Glomerular visceral epithelial cell (primary cell): Measurements from ENCODE around the gene SPRR2A.
"Not testable (repeated sequence)": the region's sequence is repeated elsewhere in the genome, so short reads cannot be mapped to it uniquely, and the experiment has no call there.

ENCODE experiments used
- DNase-seq: peaks from one replicate; pipeline ENCODE4 v3.0.0-alpha.2; 2016; ENCODE audit errors: extremely low spot score

Gene SPRR2A

GRCh38 chr1:153057375-153057774 is at the start of gene SPRR2A:
Gene SPRR2A (minus strand): TSS chr1:153057512. CDS start chr1:153056735, 777 bp downstream.
- no peak for DNase-seq

DNA sequence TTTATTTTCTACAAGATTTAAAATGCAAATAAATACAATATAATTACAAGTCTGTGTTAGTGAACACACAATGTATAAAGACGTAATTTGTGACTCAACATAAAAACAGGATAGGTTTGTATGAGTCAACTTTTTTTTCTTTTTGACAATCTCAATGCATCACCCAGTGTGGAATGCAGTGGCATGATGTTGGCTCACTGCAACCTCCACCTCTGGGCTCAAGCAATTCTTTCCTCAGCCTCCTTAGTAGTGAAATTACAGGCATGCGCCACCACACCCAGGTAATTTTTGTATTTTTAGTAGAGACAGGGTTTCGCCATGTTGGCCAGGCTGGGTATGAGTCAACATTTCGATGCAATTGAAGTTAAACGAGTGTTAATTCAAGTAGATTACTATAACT is 42.9 kb upstream of the SPRR2A start:
- no peak for DNase-seq

GRCh38 chr1:153099461-153100045 is 42.2 kb upstream of the SPRR2A start:
- DNase-seq: no peak

- DNase-seq: no peak
Observed at GRCh38 chr1:153095764-153096163, 38.5 kb upstream of the SPRR2A start.

DNA sequence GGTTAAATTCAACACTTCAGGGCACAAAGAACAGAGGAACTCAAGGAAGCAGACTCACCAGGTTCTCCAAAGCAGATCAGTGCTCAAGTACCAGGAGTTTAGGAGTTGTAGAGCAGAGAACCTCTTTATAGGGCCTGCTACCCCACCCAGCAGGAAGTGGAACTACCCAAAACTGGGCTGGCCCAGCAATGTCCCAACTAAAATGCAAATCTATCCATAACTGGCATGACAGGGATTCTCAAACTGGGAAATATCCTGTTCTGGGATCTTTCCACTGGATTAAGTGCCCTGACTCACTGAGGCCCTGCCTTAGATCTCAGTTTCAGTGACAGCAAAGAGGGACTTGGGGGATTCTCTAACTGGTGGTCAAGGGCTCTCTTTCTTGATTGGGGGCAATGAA is 37.1 kb upstream of the SPRR2A start, which contains the start of gene SPRR2E:
Gene SPRR2E, minus strand, starts transcription at position 101 of the 400 bp plus-strand sequence. CDS start 775 bp downstream, outside the sequence.
- DNase-seq: no peak

DNA sequence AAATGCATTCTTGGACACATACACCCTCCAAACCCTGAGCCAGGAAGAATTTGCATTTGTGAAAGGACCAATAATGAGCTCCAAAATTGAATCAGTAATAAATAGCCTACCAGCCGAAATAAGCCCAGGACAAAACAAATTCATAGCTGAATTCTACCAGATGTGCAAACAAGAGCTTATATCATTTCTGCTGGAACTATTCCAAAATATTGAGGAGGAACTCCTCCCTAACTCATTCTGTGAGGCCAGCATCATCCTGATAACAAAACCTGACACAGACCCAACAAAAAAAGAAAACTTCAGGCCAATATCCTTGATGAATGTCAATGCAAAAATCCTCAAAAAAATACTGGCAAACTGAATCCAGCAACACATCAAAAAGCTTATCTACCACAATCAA is 30.3 kb upstream of the SPRR2A start:
- no peak for DNase-seq

DNA sequence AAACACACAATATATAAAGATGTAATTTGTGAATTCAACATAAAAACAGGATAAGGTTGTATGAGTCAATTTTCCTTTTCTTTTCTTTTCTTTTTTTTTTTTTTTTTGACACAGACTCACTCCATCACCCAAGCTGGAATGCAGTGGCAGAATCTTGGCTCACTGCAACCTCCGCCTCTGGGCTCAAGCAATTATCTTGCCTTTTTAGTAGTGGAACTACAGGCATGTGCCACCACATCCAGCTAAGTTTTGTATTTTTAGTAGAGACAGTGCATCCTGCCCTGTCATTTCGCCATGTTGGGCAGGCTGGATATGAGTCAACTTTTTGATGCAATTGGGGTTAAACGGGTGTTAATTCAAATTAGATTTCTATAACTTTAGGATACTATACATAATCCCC is 24.4 kb upstream of the SPRR2A start:
- no peak for DNase-seq

- DNase-seq: no peak
Observed at GRCh38 chr1:153072806-153073726, 15.8 kb upstream of the SPRR2A start.

DNA sequence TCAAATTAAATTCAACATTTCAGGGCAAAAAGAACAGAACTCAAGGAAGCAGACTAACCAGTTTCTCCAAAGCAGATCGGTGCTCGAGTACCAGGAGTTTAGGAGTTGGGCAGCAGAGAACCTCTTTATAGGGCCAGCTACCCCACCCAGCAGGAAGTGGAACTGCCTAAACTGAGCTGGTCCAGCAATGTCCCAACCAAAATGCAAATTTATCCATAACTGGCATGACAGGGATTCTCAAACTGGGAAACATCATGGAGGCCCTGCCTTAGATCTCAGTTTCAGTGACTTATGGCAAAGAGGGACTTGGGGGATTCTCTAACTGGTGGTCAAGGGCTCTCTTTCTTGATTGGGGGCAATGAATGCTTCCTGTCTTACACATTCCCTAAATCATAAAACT is 14.2 kb upstream of the SPRR2A start, which contains the start of gene SPRR2B:
Gene SPRR2B, minus strand, starts transcription at position 101 of the 400 bp plus-strand sequence. CDS start 772 bp downstream, outside the sequence.
- DNase-seq: no peak

GRCh38 chr1:153070243-153070642 is 12.9 kb upstream of the SPRR2A start:
- no peak for DNase-seq

DNA sequence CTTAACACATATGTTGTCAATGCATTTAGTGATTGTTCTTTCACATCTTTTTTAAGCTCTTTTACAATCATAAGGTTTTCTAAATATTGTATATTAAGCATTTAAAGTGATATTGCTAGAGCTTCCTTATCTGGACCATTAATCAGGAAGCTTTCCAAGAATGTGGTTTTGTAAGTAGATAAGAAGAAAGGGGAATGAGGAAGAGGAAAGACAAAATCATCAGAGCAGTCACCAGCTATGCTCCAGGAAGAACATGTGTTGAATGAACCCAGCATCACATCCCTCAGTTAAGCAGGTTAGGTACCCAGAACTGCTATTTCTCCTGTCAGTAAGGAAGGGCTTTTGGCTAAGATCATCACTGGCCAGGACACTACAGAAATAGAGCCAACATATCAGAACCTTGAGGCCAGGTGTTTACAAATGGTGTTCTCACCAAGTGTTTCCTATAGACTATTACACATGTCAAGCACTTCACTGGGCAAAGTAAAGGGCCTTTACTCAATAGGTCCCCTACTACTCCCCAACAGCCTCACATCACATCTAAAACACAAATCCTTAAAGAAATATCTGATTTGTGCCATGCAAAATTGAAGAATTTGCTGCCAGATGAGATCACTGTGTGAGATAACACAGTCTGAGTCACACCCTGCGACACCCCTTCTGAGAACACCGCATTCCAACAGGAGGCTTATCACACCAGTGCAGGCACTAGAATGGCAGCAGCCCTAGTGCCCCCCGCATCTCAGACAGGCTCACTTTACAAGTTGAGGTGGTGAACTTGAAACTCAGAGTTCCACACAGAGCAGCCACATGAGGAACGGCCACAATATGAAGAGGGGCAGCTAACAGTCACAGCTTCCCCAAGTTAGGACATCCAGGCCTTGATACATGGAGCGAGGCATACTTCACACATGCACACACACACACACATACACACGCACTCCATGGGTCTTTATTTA is 1.8 kb upstream of the SPRR2A start:
- no peak for DNase-seq

DNA sequence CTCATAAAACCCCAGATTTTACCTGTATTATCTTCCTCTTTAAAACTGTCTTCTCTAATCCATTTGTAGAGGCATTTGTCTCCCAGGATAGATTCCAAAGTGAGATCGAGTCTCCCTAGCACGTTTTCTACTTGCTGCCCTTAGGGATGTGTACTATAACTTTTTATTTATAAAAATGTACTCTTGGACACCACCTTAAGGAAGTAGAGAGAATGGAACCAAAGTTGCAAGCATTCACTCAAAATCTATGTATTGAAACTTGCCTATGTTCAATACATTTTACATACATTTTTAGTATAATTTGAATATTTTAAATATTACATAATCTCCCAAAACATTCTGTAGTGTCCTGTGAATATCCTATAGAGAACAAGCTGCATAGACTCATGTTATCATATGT is 842 bp upstream of the SPRR2A start:
- no peak for DNase-seq

GRCh38 chr1:153056111-153056510 is 1.2 kb downstream of the SPRR2A start:
- DNase-seq: not testable (repeated sequence)

- no peak for DNase-seq
Observed at GRCh38 chr1:153049211-153049610, 8.1 kb downstream of the SPRR2A start.

DNA sequence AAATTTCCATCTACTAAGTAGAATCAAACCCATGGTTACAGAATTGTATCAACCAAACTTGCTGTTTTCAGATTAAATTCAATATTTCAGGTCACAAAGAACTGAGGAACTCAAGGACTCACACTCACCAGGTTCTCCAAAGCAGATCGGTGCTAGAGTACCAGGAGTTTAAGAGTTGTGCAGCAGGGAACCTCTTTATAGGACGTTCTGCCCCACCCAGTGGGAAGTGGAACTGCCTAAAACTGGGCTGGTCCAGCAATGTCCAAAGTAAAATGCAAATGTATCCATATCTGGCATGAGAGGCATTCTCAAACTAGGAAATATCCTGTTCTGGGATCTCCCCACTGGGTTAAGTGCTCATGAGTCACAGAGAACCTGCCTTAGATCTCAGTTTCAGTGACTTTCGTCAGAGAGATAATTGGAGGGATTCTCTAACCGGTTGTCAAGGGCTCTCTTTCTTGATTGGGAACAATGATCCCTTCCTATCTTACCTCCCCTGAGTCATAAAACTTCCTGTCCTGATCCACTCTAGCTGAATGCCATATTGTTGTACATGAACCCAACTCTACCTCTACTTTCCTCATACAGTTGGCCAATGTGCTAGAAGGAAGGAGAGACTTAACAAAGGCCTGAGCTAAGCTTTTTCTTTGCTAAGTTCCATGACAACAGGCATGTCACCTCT is 16.2 kb downstream of the SPRR2A start, which contains the start of gene SPRR2D:
Gene SPRR2D, minus strand, starts transcription at position 171 of the 682 bp plus-strand sequence. CDS start 774 bp downstream, outside the sequence.
- DNase-seq: no peak

- DNase-seq: no peak
Observed at GRCh38 chr1:153035211-153035610, 22.1 kb downstream of the SPRR2A start.

GRCh38 chr1:153032677-153033308 is 24.5 kb downstream of the SPRR2A start:
- DNase-seq: peak; percentile 24

GRCh38 chr1:153032073-153032472 is 25.2 kb downstream of the SPRR2A start:
- DNase-seq: no peak

GRCh38 chr1:153030895-153031294 is 26.4 kb downstream of the SPRR2A start, which contains the start of gene SPRR1B:
Gene SPRR1B (plus strand): TSS chr1:153031203. CDS start chr1:153032346, 1,143 bp downstream.
- no peak for DNase-seq

GRCh38 chr1:153028766-153029165 is 28.5 kb downstream of the SPRR2A start:
- DNase-seq: no peak
